ENCODE measurements around the gene RSAD1.

RSAD1 gene

GRCh38 chr17:50443505-50443974, 35.1 kb upstream of the RSAD1 start:
- Histone ChIP-seq H3K36me3 (ENCODE audit: control insufficient read depth in 2 of 2, insufficient read depth in 1 of 2, low read length in 2 of 2) (no peaks in the 10 kb centered on the region; a peak in 1 of 3 replicates), H3K9me3 (ENCODE audit: control insufficient read depth, insufficient read depth, low read depth, low read length) (no peaks in the 10 kb centered on the region), H3K27ac (ENCODE audit: extremely low read depth, low read depth, low read length) (peak overlapping the region; percentile 32; the same call in 1 of the 2 replicates), H3K4me1 (ENCODE audit: control insufficient read depth, insufficient read depth, low read length) (peaks cover 20% of the 10 kb centered on the region), H3K4me3 (ENCODE audit: low read depth, low read length) (no peak overlapping the region)
- ChIA-PET POLR2A (interaction anchor here (0.5 to 1.4 kb wide), 4 partner anchors 12 to 36 kb away, joined by 3 to 7 read pairs (median 4); no protein-coding TSS in a partner anchor), CTCF (interaction anchor here (0.7 to 2.4 kb wide), 8 partner anchors 13 to 409 kb away, joined by 3 to 17 read pairs (median 4); partner anchors contain the start of genes LRRC59 and RSAD1)
- no peak for TF ChIP-seq ZNF792 (tag by site-specific recombination; IDR thresholded peaks at IDR 0.05)
- TF ChIP-seq ZNF768 (tag by site-specific recombination; IDR thresholded peaks at IDR 0.05), result no peak
- TF ChIP-seq SP7 (tag by site-specific recombination; IDR thresholded peaks at IDR 0.05), result peak; percentile 41; the same call in 1 of the 2 replicates
- TF ChIP-seq ZNF623 (tag by site-specific recombination; IDR thresholded peaks at IDR 0.05), result no peak
- TF ChIP-seq ZNF211 (tag by site-specific recombination; IDR thresholded peaks at IDR 0.05; ENCODE audit: low read depth), result no peak
- no peak for TF ChIP-seq ZNF248 (tag by site-specific recombination; IDR thresholded peaks at IDR 0.05)
- TF ChIP-seq ZNF621 (tag by site-specific recombination; IDR thresholded peaks at IDR 0.05), result no peak
- no peak for TF ChIP-seq ZNF157 (tag by site-specific recombination; IDR thresholded peaks at IDR 0.05)
- no peak for TF ChIP-seq ZNF292 (tag by site-specific recombination; IDR thresholded peaks at IDR 0.05; ENCODE audit: borderline replicate concordance, low read depth)
- no peak for TF ChIP-seq ZNF280D (tag by site-specific recombination; IDR thresholded peaks at IDR 0.05)
- no peak for TF ChIP-seq ZNF560 (tag by site-specific recombination; IDR thresholded peaks at IDR 0.05; ENCODE audit: borderline replicate concordance)
- no peak for TF ChIP-seq ZSCAN30 (tag by site-specific recombination; IDR thresholded peaks at IDR 0.05)
- no peak for TF ChIP-seq ZNF416 (tag by site-specific recombination; IDR thresholded peaks at IDR 0.05)
- TF ChIP-seq, protein P1, sequence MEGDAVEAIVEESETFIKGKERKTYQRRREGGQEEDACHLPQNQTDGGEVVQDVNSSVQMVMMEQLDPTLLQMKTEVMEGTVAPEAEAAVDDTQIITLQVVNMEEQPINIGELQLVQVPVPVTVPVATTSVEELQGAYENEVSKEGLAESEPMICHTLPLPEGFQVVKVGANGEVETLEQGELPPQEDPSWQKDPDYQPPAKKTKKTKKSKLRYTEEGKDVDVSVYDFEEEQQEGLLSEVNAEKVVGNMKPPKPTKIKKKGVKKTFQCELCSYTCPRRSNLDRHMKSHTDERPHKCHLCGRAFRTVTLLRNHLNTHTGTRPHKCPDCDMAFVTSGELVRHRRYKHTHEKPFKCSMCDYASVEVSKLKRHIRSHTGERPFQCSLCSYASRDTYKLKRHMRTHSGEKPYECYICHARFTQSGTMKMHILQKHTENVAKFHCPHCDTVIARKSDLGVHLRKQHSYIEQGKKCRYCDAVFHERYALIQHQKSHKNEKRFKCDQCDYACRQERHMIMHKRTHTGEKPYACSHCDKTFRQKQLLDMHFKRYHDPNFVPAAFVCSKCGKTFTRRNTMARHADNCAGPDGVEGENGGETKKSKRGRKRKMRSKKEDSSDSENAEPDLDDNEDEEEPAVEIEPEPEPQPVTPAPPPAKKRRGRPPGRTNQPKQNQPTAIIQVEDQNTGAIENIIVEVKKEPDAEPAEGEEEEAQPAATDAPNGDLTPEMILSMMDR (tag by site-specific recombination; IDR thresholded peaks at IDR 0.05), result no peak
- 0 out of 2 replicates have a peak, but pooled peaks have one; percentile 26 for TF ChIP-seq GLIS2 (tag by site-specific recombination; IDR thresholded peaks at IDR 0.05)
- TF ChIP-seq ZFP41 (tag by site-specific recombination; IDR thresholded peaks at IDR 0.05; ENCODE audit: borderline replicate concordance), result no peak
- no peak for TF ChIP-seq ZBTB26 (tag by site-specific recombination; optimal IDR thresholded peaks at IDR 0.05)
- TF ChIP-seq ZNF366 (tag by site-specific recombination; conservative IDR thresholded peaks at IDR 0.05), result no peak; the same call in 1 of the 2 replicates
- TF ChIP-seq ZNF670 (tag by site-specific recombination; IDR thresholded peaks at IDR 0.05; ENCODE audit: low read depth), result no peak
- no peak for TF ChIP-seq ZNF155 (tag by site-specific recombination; IDR thresholded peaks at IDR 0.05)
- no peak for TF ChIP-seq ZNF707 (tag by site-specific recombination; IDR thresholded peaks at IDR 0.05)
- peak; percentile 88 for TF ChIP-seq IKZF3 (tag by site-specific recombination; IDR thresholded peaks at IDR 0.05)
- no peak for TF ChIP-seq YY1 (tag by site-specific recombination; IDR thresholded peaks at IDR 0.05)
- no peak for TF ChIP-seq GLI2 (tag by site-specific recombination; IDR thresholded peaks at IDR 0.05; ENCODE audit: borderline replicate concordance, low read depth)
- TF ChIP-seq ZNF112 (tag by site-specific recombination; IDR thresholded peaks at IDR 0.05), result no peak
- TF ChIP-seq ZNF626 (tag by site-specific recombination; IDR thresholded peaks at IDR 0.05), result no peak
- no peak for TF ChIP-seq ZNF530 (tag by site-specific recombination; IDR thresholded peaks at IDR 0.05; ENCODE audit: low read depth)
- TF ChIP-seq, protein P2, sequence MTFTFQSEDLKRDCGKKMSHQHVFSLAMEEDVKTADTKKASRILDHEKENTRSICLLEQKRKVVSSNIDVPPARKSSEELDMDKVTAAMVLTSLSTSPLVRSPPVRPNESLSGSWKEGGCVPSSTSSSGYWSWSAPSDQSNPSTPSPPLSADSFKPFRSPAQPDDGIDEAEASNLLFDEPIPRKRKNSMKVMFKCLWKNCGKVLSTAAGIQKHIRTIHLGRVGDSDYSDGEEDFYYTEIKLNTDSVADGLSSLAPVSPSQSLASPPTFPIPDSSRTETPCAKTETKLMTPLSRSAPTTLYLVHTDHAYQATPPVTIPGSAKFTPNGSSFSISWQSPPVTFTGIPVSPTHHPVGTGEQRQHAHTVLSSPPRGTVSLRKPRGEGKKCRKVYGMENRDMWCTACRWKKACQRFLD (tag by site-specific recombination; IDR thresholded peaks at IDR 0.05), result no peak
- TF ChIP-seq ZNF16 (tag by site-specific recombination; IDR thresholded peaks at IDR 0.05; ENCODE audit: low read depth), result no peak
- no peak for TF ChIP-seq ZNF843 (tag by site-specific recombination; IDR thresholded peaks at IDR 0.05)
- no peak for TF ChIP-seq ZNF544 (tag by site-specific recombination; IDR thresholded peaks at IDR 0.05)
